ENCODE measurements around the gene ARL8B.
A peak's percentile ranks its signal among the peaks of the same experiment; 100 is the strongest.

- TF ChIP-seq CTCF (IDR thresholded peaks at IDR 0.05; ENCODE audit: insufficient read depth, low read length) (no peak), POLR2AphosphoS5 (IDR thresholded peaks at IDR 0.05; ENCODE audit: low read depth) (peak; percentile 27; the same call in 1 of the 2 replicates), REST (IDR thresholded peaks at IDR 0.05; ENCODE audit: insufficient replicate concordance, low read depth) (no peak)
These were observed 59.5 kb downstream of the ARL8B start for GRCh38 chr3:5181469-5182141.

Data from HL-60 (cell line).